ENCODE data around the gene RYR2. TPM values are rescaled to one million over a fixed set of nuclear protein-coding genes. Genes with fewer than 3 reads are reported as not detected.
"Not testable (repeated sequence)": the region's sequence is repeated elsewhere in the genome, so short reads cannot be mapped to it uniquely, and the experiment has no call there.

RYR2 gene
- total RNA-seq, 4 donors from 2014 or later: 1.2 to 7.0 (median 2.5) TPM

GRCh38 chr1:237358555-237358954 is 316.6 kb downstream of the RYR2 start:
- H3K27me3 ChIP-seq: no peaks in the 10 kb centered on the region
- no peaks in the 10 kb centered on the region for H3K4me1 ChIP-seq
- no peaks in the 10 kb centered on the region for H3K36me3 ChIP-seq
- in situ Hi-C loops (cut with MboI; ENCODE audit: low pct_ligation_motif_present in 1 of 4, low pct_unique_long_range_greater_than_20kb in 1 of 4, low sequenced_read_pairs in 3 of 4): no loop called here
- no peaks in the 10 kb centered on the region for H3K9me3 ChIP-seq
- no peak overlapping the region for H3K27ac ChIP-seq
- 83% methylated on average over 1 of the region's 1 CpG; no CpG with 5 or more reads in 1 of the 2 donors for WGBS, 2 donors (ENCODE audit: low coverage in 1 of 2)
- H3K4me3 ChIP-seq: no peak overlapping the region
- intact Hi-C loops (cut with DNase I; ENCODE audit: low total_unique reads): no loop called here
- no peak for TF ChIP-seq POLR2A (IDR thresholded peaks at IDR 0.05)
- TF ChIP-seq POLR2AphosphoS5 (IDR thresholded peaks at IDR 0.05): no peak
- no peak for TF ChIP-seq CTCF (IDR thresholded peaks at IDR 0.05)
- no peak for TF ChIP-seq EP300 (IDR thresholded peaks at IDR 0.05; ENCODE audit: low read depth)
- DNase-seq: no peak

GRCh38 chr1:237367758-237368157 is 325.8 kb downstream of the RYR2 start:
- intact Hi-C loops (cut with DNase I; ENCODE audit: low total_unique reads) (no loop called here), in situ Hi-C loops (cut with MboI; ENCODE audit: low pct_ligation_motif_present in 1 of 4, low pct_unique_long_range_greater_than_20kb in 1 of 4, low sequenced_read_pairs in 3 of 4) (no loop called here)
- Histone ChIP-seq H3K4me1 (no peaks in the 10 kb centered on the region), H3K27ac (no peak overlapping the region), H3K9me3 (no peaks in the 10 kb centered on the region), H3K4me3 (no peak overlapping the region), H3K36me3 (no peaks in the 10 kb centered on the region), H3K27me3 (no peaks in the 10 kb centered on the region)
- no peak for DNase-seq
- WGBS, 2 donors (ENCODE audit: low coverage in 1 of 2): 66% methylated on average over 2 of the region's 2 CpGs; no CpG with 5 or more reads in 1 of the 2 donors
- TF ChIP-seq POLR2AphosphoS5 (IDR thresholded peaks at IDR 0.05): no peak

GRCh38 chr1:237371477-237371876 is 329.5 kb downstream of the RYR2 start:
- H3K4me3 ChIP-seq; H3K9me3 ChIP-seq; H3K27ac ChIP-seq; H3K4me1 ChIP-seq; in situ Hi-C loops (cut with MboI; ENCODE audit: low pct_ligation_motif_present in 1 of 4, low pct_unique_long_range_greater_than_20kb in 1 of 4, low sequenced_read_pairs in 3 of 4); H3K36me3 ChIP-seq; H3K27me3 ChIP-seq; DNase-seq; intact Hi-C loops (cut with DNase I; ENCODE audit: low total_unique reads): not testable (repeated sequence)
- WGBS, 2 donors (ENCODE audit: low coverage in 1 of 2): 64 to 93% methylated on average over 2 to 3 of the region's 3 CpGs

DNA sequence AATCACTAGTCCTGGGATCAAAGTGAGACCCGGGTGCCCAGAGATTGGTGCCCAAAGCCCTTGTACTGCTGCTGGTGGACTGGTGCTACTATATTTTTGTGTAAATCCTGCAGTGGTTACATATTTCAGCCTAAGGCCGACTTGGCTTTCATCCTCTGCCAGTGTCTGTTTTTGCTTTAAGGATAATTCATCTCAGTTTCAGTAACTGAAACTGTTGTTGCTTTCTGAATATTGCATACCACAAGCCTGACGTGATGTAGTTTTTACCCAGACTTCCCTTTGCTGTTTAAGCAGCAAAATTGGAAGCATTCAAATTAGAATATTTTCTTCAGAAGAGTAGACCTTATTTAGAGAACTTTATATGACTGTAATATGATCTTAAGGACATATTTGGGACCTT is 341.8 kb downstream of the RYR2 start:
- Histone ChIP-seq H3K9me3 (no peaks in the 10 kb centered on the region), H3K4me1 (peaks cover 0 to 12% (median 0%) of the 10 kb centered on the region in 4 donors), H3K36me3 (no peaks in the 10 kb centered on the region), H3K27ac (no peak overlapping the region), H3K4me3 (no peak overlapping the region), H3K27me3 (no peaks in the 10 kb centered on the region)
- in situ Hi-C loops (cut with MboI; ENCODE audit: low pct_ligation_motif_present in 1 of 4, low pct_unique_long_range_greater_than_20kb in 1 of 4, low sequenced_read_pairs in 3 of 4): loop anchor here in 3 of 4 donors (25.0 kb wide), 1 partner anchor 621 kb away; no protein-coding TSS in a partner anchor
- no peak for DNase-seq
- TF ChIP-seq POLR2A (IDR thresholded peaks at IDR 0.05) (no peak), CTCF (IDR thresholded peaks at IDR 0.05) (no peak), POLR2AphosphoS5 (IDR thresholded peaks at IDR 0.05) (no peak), EP300 (IDR thresholded peaks at IDR 0.05; ENCODE audit: low read depth) (no peak)
- intact Hi-C loops (cut with DNase I; ENCODE audit: low total_unique reads): loop anchor here (10.0 kb wide), 1 partner anchor 339 kb away; the partner anchor contains the start of gene RYR2
- WGBS, 2 donors (ENCODE audit: low coverage in 1 of 2): 11 to 27% methylated on average over 1 to 3 of the region's 3 CpGs

- no peaks in the 10 kb centered on the region for H3K27me3 ChIP-seq
- H3K27ac ChIP-seq: no peak overlapping the region
- in situ Hi-C loops (cut with MboI; ENCODE audit: low pct_ligation_motif_present in 1 of 4, low pct_unique_long_range_greater_than_20kb in 1 of 4, low sequenced_read_pairs in 3 of 4) (loop anchor here in 3 of 4 donors (25.0 kb wide), 1 partner anchor 622 kb away; no protein-coding TSS in a partner anchor), intact Hi-C loops (cut with DNase I; ENCODE audit: low total_unique reads) (loop anchor here (10.0 kb wide), 1 partner anchor 339 kb away; the partner anchor contains the start of gene RYR2)
- DNase-seq: peak; percentile 43
- H3K4me1 ChIP-seq: peaks cover 0 to 12% (median 0%) of the 10 kb centered on the region in 4 donors
- no peaks in the 10 kb centered on the region for H3K9me3 ChIP-seq
- WGBS, 2 donors (ENCODE audit: low coverage in 1 of 2): 47 to 62% methylated on average over 4 to 6 of the region's 6 CpGs
- H3K4me3 ChIP-seq: no peak overlapping the region
- TF ChIP-seq POLR2AphosphoS5 (IDR thresholded peaks at IDR 0.05) (no peak), EP300 (IDR thresholded peaks at IDR 0.05; ENCODE audit: low read depth) (no peak), CTCF (IDR thresholded peaks at IDR 0.05) (no peak), POLR2A (IDR thresholded peaks at IDR 0.05) (no peak)
- H3K36me3 ChIP-seq: no peaks in the 10 kb centered on the region
Observed at GRCh38 chr1:237384213-237384612, 342.2 kb downstream of the RYR2 start.
